HepG2 (cell line): ENCODE data around the gene PEAR1. TPM values are rescaled to one million over a fixed set of nuclear protein-coding genes. Genes with fewer than 3 reads are reported as not detected.

Source experiments
- ATAC-seq: fragments of 200-7000 bp; cut with Tn5 transposase; 3 replicates; pipeline ENCODE4 v1.9.1; 2020; ENCODE audit warnings: mild to moderate bottlenecking, moderate library complexity
- BruUV-seq: library from RNA; stranded (reverse); fragments of 400-500 nt; replicated peaks from 2 replicates; lab custom pipeline; 2021; lab: Mats Ljungman, UMichigan
- CTCF ChIA-PET: fragments of 300-600 bp; formaldehyde crosslinking; extraction: SDS; loops from one replicate; lab custom pipeline; 2021; ENCODE audit warnings: low total read pairs, inconsistent platforms, low intra/inter-chr PET ratio; lab: Yijun Ruan, JAX
- POLR2A ChIA-PET: fragments of 350-600 bp; sonication (Branson Sonifier 250); formaldehyde crosslinking; loops from one replicate; lab custom pipeline; 2020; ENCODE audit warnings: antibody characterized with exemption, inconsistent platforms; lab: Yijun Ruan, JAX
- DNase-seq: peaks from one replicate; pipeline ENCODE4 v3.0.0-alpha.2; 2015; ENCODE audit warnings: low spot score
- FAIRE-seq: peaks from 3 replicates; lab custom pipeline; 2011; peaks lifted over from hg19 to GRCh38; lab: Jason Lieb, UNC
- H2AFZ ChIP-seq: one replicate; pipeline ENCODE4 v1.6.1; 2011; ENCODE audit warnings: low read length, inconsistent platforms
- H3K27ac ChIP-seq: fragments of 300-600 bp; 3 replicates; pipeline ENCODE4 v1.8.0; 2011; ENCODE audit warnings: mixed run types, mild to moderate bottlenecking, mixed read lengths, low read length, inconsistent platforms; ENCODE audit not compliant: insufficient read depth; ENCODE audit errors: extremely low read length
- H3K27me3 ChIP-seq, 2 experiments: fragments of 200-600 bp in 1 of 2; 2 replicates in 1 of 2; 3 replicates in 1 of 2; pipeline versions ENCODE4 v1.6.0 to v1.8.0; 2011; ENCODE audit warnings: low read length in 2 of 2, mild to moderate bottlenecking in 2 of 2, moderate library complexity in 2 of 2, inconsistent platforms in 1 of 2; ENCODE audit not compliant: insufficient read depth in 2 of 2, control insufficient read depth in 1 of 2
- H3K36me3 ChIP-seq, 2 experiments: fragments of 200-600 bp in 1 of 2; replicated peaks in 1 of 2; 2 replicates in 1 of 2; 3 replicates in 1 of 2; pipeline versions ENCODE4 v1.5.1 to v1.8.0; 2011; ENCODE audit warnings: low read length in 2 of 2, inconsistent platforms in 1 of 2; ENCODE audit not compliant: insufficient read depth in 2 of 2, control insufficient read depth in 1 of 2
- H3K4me1 ChIP-seq: 2 replicates; pipeline ENCODE4 v1.5.1; 2012; ENCODE audit warnings: low read length, inconsistent platforms; ENCODE audit not compliant: insufficient read depth
- H3K4me2 ChIP-seq: 2 replicates; pipeline ENCODE4 v1.6.0; 2011; ENCODE audit warnings: low read depth, low read length, inconsistent platforms
- H3K4me3 ChIP-seq, 3 experiments: fragments of 200-600 bp in 1 of 3; sonication (generic), shearing (Covaris generic) in 1 of 3; replicated peaks in 1 of 3; 2 replicates each; pipeline ENCODE4 v1.5.1; 2011 to 2016; ENCODE audit warnings: low read length in 3 of 3, inconsistent platforms in 2 of 3, low read depth in 2 of 3, mild to moderate bottlenecking in 2 of 3, control low read depth in 1 of 3, mixed read lengths in 1 of 3; ENCODE audit not compliant: insufficient read depth in 1 of 3
- H3K79me2 ChIP-seq: one replicate; pipeline ENCODE4 v1.6.1; 2011; ENCODE audit warnings: low read length, inconsistent platforms; ENCODE audit not compliant: insufficient read depth
- H3K9ac ChIP-seq: 2 replicates; pipeline ENCODE4 v1.6.0; 2011; ENCODE audit warnings: mild to moderate bottlenecking, low read depth, low read length, inconsistent platforms; ENCODE audit not compliant: insufficient read depth
- H3K9me3 ChIP-seq: 2 replicates; pipeline ENCODE4 v1.5.1; 2012; ENCODE audit warnings: mild to moderate bottlenecking, low read length
- H4K20me1 ChIP-seq: 2 replicates; pipeline ENCODE4 v1.6.0; 2011; ENCODE audit warnings: inconsistent platforms, mild to moderate bottlenecking, low read length, moderate library complexity; ENCODE audit not compliant: insufficient read depth
- GMEB1 ChIP-seq: sonication (generic); formaldehyde crosslinking; IDR thresholded peaks from 2 replicates; pipeline ENCODE4 v1.5.1; 2020; ENCODE audit warnings: missing genetic modification reagents, mild to moderate bottlenecking, borderline replicate concordance
- HOXA9 ChIP-seq: sonication (generic); formaldehyde crosslinking; IDR thresholded peaks from 2 replicates; pipeline ENCODE4 v1.8.1; 2022; ENCODE audit warnings: missing genetic modification reagents, mild to moderate bottlenecking, moderate library complexity, borderline replicate concordance
- MLX ChIP-seq: IDR thresholded peaks from 2 replicates; pipeline ENCODE4 v1.6.1; 2016
- NBN ChIP-seq: fragments of 450-650 bp; conservative IDR thresholded peaks from 2 replicates; pipeline ENCODE4 v1.6.1; 2017
- PRDM10 ChIP-seq: sonication (generic); formaldehyde crosslinking; IDR thresholded peaks from 2 replicates; pipeline ENCODE4 v1.4.0; 2020; ENCODE audit warnings: low read depth, missing genetic modification reagents
- PREB ChIP-seq: sonication (generic); formaldehyde crosslinking; IDR thresholded peaks from 2 replicates; pipeline ENCODE4 v1.4.0; 2020; ENCODE audit warnings: missing genetic modification reagents
- REST ChIP-seq, 2 experiments: IDR thresholded peaks; 2 replicates each; pipeline ENCODE4 v1.6.1; 2011 to 2012; ENCODE audit warnings: low read length in 2 of 2, borderline replicate concordance in 1 of 2, low read depth in 1 of 2, mild to moderate bottlenecking in 1 of 2, moderate library complexity in 1 of 2
- SCMH1 ChIP-seq: sonication (generic); formaldehyde crosslinking; IDR thresholded peaks from 2 replicates; pipeline ENCODE4 v1.9.0; 2021; ENCODE audit warnings: missing genetic modification reagents, mild to moderate bottlenecking, borderline replicate concordance
- SIX1 ChIP-seq: sonication (generic); formaldehyde crosslinking; IDR thresholded peaks from 2 replicates; pipeline ENCODE4 v1.4.0; 2020; ENCODE audit warnings: missing genetic modification reagents, borderline replicate concordance
- ZNF576 ChIP-seq: sonication (generic); formaldehyde crosslinking; IDR thresholded peaks from 2 replicates; pipeline ENCODE4 v1.4.0; 2020; ENCODE audit warnings: mild to moderate bottlenecking, missing genetic modification reagents
- ZNF589 ChIP-seq: sonication (generic); formaldehyde crosslinking; conservative IDR thresholded peaks from 2 replicates; pipeline ENCODE4 v1.8.0; 2022; ENCODE audit warnings: mild to moderate bottlenecking, moderate library complexity, missing genetic modification reagents
- ZNF740 ChIP-seq: sonication (generic); formaldehyde crosslinking; IDR thresholded peaks from 2 replicates; pipeline ENCODE4 v1.4.0; 2020; ENCODE audit warnings: missing genetic modification reagents
- WGBS: methylation state at CpG from one replicate; pipeline ENCODE4 v1.1.6; 2017; ENCODE audit warnings: low lambda C conversion rate; 5-methylcytosine and 5-hydroxymethylcytosine counted together
- in situ Hi-C: cut with HindIII; loops from 2 replicates; pipeline ENCODE4 v1.10.0; 2017; ENCODE audit warnings: low pct_unique_long_range_greater_than_20kb; ENCODE audit not compliant: extremely low pct_ligation_motif_present
- intact Hi-C: fragments of 100-400 bp; cut with micrococcal nuclease; formaldehyde crosslinking; loops from one replicate; pipeline ENCODE4 v1.10.0; 2022; ENCODE audit not compliant: unreplicated experiment
- polyA plus RNA-seq, 8 experiments: library from polyadenylated mRNA; depleted of rRNA in 3 of 8; stranded (reverse) in 7 of 8; unstranded in 1 of 8; fragments of >200 nt; fragmentation: Illumina TruSeq in 4 of 8; extraction: Trizol in 4 of 8; gene quantifications; 2 replicates each; pipeline versions ENCODE4 v1.2.1 to v1.2.3, GENCODE V29; 2011 to 2016; ENCODE audit warnings: low read depth in 4 of 8, missing spikeins in 1 of 8, mixed read lengths in 1 of 8; ENCODE audit not compliant: insufficient read depth in 1 of 8
- total RNA-seq, 5 experiments: library from RNA; depleted of rRNA; stranded (reverse); fragments of >200 nt; fragmentation: Illumina TruSeq; extraction: Trizol; gene quantifications; 2 replicates each; pipeline ENCODE4 v1.2.3, GENCODE V29; 2016; ENCODE audit warnings: low read depth in 1 of 5

PEAR1 gene
- total and polyA plus RNA-seq, 2 of the 13 experiments (the other 11 are each of a cell fraction or from before 2014, with no cell fraction given) = 0.27 to 0.41 TPM

- Histone ChIP-seq H3K36me3 (no peaks in the 10 kb centered on the region), H3K9ac (no peak overlapping the region), H3K27me3 (peaks cover 17 to 71% of the 10 kb centered on the region in 2 experiments), H3K27ac (no peak overlapping the region), H3K9me3 (no peaks in the 10 kb centered on the region), H2AFZ (no peak overlapping the region), H4K20me1 (0 out of 2 replicates have a peak, but pooled peaks cover 2% of the 10 kb centered on the region), H3K4me3 (no peak overlapping the region), H3K4me1 (peaks cover 39% of the 10 kb centered on the region), H3K79me2 (no peaks in the 10 kb centered on the region), H3K4me2 (no peak overlapping the region)
- in situ Hi-C loops = no loop called here
- ChIA-PET POLR2A (no interaction called here), CTCF (no interaction called here)
- intact Hi-C loops = no loop called here
- no peak for DNase-seq
- no TSS peak for BruUV-seq
- no peak for FAIRE-seq
- no peak for ATAC-seq
- WGBS = 16% methylated on average over 3 of the region's 3 CpGs
- TF ChIP-seq ZNF740 (CRISPR knock-in tag) (no peak), MLX (CRISPR knock-in tag) (no peak), HOXA9 (CRISPR knock-in tag) (no peak), PRDM10 (CRISPR knock-in tag) (no peak), PREB (CRISPR knock-in tag) (no peak), ZNF576 (no peak), SIX1 (CRISPR knock-in tag) (no peak), REST (IDR thresholded peaks at IDR 0.05; ENCODE audit: borderline replicate concordance in 1 of 2, low read depth in 1 of 2, low read length in 2 of 2) (no peak), ZNF589 (CRISPR knock-in tag) (no peak), GMEB1 (CRISPR knock-in tag) (no peak), SCMH1 (CRISPR knock-in tag) (no peak), NBN (no peak)
Observed at GRCh38 chr1:156856282-156856785, 37.2 kb upstream of the PEAR1 start.
